Measurements from ENCODE around the gene GP9.

Gene GP9

GRCh38 chr3:129060276-129061022 is at the start of gene GP9:
TSS of gene GP9 (plus strand) at chr3:129060779. CDS start at chr3:129061740, 961 bp downstream.
- no peak for DNase-seq

GRCh38 chr3:129013491-129013891 is 47.1 kb upstream of the GP9 start:
- no peak for DNase-seq

DNA sequence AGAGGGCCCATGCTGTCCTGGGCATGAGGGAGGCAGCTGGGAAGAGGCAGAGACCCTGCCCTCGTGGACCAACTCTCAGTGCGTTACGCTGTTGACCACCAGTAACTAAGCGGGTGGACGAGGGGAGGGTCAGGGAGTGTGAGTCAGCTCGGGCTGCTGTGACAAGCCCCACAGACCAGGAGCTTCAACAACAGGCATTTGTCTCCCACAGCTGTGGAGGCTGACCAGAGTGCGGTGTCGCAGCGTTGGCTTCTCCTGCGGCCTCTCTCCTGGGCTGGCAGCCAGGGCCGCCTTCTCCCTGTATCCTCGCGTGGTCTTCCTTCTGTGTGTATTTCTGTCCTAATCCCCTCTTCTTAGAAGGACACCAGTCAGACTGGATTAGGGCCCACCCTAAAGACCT is 46.4 kb upstream of the GP9 start:
- no peak for DNase-seq

- DNase-seq, result no peak
These were observed 45.7 kb upstream of the GP9 start for GRCh38 chr3:129014793-129015345.

GRCh38 chr3:129015388-129016105 is 45.0 kb upstream of the GP9 start:
- no peak for DNase-seq

- no peak for DNase-seq
These were observed 44.2 kb upstream of the GP9 start for GRCh38 chr3:129016356-129016719.

GRCh38 chr3:129016720-129017483 is 43.7 kb upstream of the GP9 start:
- DNase-seq, result peak; percentile 17

GRCh38 chr3:129017484-129017899 is 43.1 kb upstream of the GP9 start:
- DNase-seq, result no peak

DNA sequence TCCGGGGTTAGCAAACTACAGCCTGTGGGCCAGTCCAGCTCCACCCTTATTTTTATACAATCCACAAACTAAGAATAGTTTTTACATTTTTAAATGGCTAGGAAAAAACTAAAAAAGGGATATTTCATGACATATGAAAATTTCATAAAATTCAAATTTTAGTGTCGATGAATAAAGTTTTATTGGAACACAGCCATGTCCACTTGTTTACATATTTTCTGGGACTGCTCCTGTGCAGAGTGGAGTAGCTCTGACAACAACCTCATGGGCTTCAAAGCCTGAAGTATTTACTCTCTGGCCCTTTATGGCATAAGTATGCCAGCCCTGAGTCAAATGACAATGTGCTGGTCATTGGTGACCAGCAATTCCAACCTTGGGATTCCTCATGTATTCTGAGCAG is 42.3 kb upstream of the GP9 start:
- no peak for DNase-seq

DNA sequence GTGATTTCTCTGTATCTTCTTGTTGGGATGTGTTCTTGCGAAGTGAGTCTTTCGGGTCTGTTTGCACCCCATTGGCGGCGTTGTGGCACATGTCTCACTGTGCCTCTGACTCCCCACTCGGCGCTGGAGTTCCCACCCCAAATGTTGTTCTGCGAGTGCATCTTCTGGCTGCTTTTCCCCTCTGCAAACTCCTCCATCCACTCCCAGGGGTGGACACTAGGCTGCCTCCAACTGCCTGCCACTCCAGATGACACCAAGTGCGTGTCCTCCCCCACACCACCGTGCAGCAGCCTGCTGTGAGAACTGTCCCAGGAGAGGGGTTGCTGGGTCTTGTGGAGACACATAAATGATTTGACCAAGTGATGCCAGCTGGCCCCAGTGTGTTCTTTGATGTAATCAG is 41.8 kb upstream of the GP9 start:
- no peak for DNase-seq

DNA sequence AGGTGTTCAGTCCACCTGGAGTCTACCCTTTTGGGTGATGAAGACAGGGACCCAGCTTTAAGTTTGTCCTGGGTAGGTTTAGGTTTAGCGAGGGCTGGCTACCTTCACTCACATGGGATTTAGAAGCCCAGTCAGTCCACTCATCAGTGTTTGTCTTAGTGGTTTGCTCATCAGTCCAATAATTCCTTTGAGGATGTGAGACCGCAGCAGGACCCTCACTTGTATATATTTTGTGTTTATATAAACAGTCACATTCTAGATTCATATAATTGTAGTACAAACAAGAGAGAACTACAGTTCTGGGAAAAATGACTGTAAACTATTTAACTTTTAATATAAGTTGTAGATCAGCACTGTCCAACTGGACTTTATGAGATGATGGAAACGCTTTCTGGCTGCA is 41.3 kb upstream of the GP9 start:
- no peak for DNase-seq

DNA sequence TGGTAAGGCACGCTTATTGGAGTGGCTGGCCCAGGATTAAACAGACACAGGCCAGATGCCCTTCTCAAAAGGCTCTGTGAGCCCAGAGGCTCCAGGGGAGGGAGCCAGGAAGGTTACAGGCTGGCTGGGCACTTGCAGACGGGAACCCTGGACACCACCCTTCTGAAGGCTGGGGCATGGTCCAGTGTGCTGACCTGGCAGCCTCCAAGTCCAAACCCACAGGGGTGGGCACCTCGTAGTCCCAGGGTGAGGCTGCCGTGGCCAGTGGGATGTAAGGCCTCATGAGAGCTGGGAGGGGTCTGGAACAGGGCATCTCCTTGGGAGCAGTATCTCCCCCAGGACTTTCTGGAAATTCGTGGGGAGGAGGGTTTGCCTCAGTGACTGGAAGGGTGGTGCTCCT is 39.9 kb upstream of the GP9 start:
- no peak for DNase-seq

GRCh38 chr3:129021140-129021551 is 39.4 kb upstream of the GP9 start:
- DNase-seq, result no peak

GRCh38 chr3:129022114-129023007 is 38.2 kb upstream of the GP9 start:
- no peak for DNase-seq

GRCh38 chr3:129023008-129023358 is 37.6 kb upstream of the GP9 start:
- no peak for DNase-seq

- DNase-seq, result no peak
These were observed 36.7 kb upstream of the GP9 start for GRCh38 chr3:129023909-129024308.

GRCh38 chr3:129025108-129025507 is 35.5 kb upstream of the GP9 start:
- DNase-seq, result no peak

DNA sequence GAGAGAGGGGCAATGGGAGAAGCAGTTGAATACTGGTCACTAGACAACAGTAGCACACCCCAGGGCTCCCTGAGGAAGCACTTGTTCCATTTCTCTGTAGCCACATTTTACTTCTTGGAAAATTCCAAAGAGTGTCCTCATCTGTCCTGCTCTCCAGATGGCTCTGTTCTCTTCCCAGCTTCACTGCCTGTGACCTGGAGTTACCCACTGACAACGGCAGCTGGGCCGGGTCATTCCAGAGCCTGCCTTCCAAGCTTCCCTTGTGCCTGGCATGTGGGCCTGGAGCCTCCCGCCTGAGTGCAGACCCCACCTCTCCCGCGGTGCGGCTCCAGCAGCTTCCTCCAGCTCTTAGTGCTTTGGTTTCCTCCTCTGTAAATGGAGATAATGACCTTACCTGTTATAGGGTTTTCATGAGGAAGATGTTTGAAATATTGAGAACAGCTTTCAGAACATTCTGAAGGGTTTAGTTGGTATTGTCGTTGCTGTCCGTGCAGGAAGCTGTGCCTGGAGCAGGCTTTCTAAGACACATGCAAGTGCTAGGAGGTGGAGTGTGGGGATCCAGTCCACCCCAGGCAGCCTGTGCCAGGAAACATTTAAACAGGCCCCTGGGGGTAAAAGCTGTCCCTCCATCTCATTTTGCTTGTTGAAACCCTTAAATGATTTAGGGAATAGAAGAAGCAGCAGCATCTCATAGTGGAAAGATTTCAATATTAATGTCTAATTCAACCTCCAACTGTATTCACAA is 34.7 kb upstream of the GP9 start:
- no peak for DNase-seq

- DNase-seq, result peak; percentile 96
These were observed 33.6 kb upstream of the GP9 start for GRCh38 chr3:129026728-129027543.

DNA sequence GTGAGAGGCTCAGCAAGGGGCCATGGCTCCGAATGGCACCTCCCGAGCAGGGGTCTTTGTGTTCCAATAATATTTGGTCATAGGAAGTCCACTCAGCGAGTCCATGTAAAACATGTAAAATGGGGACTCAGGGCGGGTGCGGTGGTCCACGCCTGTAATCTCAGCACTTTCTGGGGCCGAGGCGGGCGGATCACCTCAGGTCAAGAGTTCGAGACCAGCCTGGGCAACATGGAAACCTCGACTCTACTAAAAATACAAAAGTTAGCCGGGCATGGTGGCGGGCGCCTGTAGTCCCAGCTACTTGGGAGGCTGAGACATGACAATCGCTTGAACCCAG is 33.1 kb upstream of the GP9 start:
- no peak for DNase-seq

DNA sequence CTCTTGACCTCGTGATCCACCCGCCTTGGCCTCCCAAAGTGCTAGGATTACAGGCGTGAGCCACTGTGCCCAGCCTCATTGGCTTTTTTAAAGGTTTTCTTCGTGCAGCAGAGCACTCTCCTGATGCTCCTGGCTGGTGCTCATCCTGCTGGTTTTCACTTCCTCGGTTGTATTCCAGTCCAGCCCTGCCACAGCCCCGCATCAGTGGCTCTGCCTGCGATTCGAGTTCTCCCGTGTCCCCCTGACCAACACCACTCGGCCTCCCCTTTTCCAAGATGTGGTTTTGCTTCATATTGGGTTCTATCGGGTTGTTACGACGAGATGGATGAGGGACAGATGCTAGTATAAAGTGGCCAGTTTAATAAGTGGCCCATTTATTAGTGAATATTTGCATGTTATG is 31.7 kb upstream of the GP9 start:
- DNase-seq, result no peak

All from NCI-H226 (cell line).